CD14-positive monocyte (primary cell): ENCODE data around the gene CHMP4A. TPM values are rescaled to one million over a fixed set of nuclear protein-coding genes. Genes with fewer than 3 reads are reported as not detected.

Source experiments
- DNase-seq, 3 donors: peaks; one replicate each; pipeline ENCODE4 v3.0.0-alpha.2; 2011 to 2022
- H2AFZ ChIP-seq: 2 replicates; pipeline ENCODE4 v1.6.0; 2012; ENCODE audit warnings: mild to moderate bottlenecking, low read depth, low read length, inconsistent platforms; ENCODE audit not compliant: insufficient read depth, poor library complexity, severe bottlenecking
- H3K27ac ChIP-seq, 2 donors: 1 replicate in 1 of 2; 2 replicates in 1 of 2; pipeline ENCODE4 v1.5.1; 2012 to 2013; ENCODE audit warnings: low read length in 2 of 2, control low read depth in 1 of 2, inconsistent platforms in 1 of 2, low read depth in 1 of 2, mild to moderate bottlenecking in 1 of 2
- H3K27me3 ChIP-seq, 2 donors: one replicate each; pipeline versions ENCODE4 v1.6.0 to v1.6.1; 2011 to 2013; ENCODE audit warnings: low read length in 2 of 2; ENCODE audit not compliant: control insufficient read depth in 2 of 2, insufficient read depth in 2 of 2
- H3K36me3 ChIP-seq, 2 donors: replicated peaks in 1 of 2; 1 replicate in 1 of 2; 2 replicates in 1 of 2; pipeline versions ENCODE4 v1.5.1 to v1.6.1; 2012 to 2013; ENCODE audit warnings: low read length in 2 of 2, control low read depth in 1 of 2, inconsistent platforms in 1 of 2, mild to moderate bottlenecking in 1 of 2; ENCODE audit not compliant: insufficient read depth in 2 of 2, control insufficient read depth in 1 of 2
- H3K4me1 ChIP-seq, 2 donors: 1 replicate in 1 of 2; 2 replicates in 1 of 2; pipeline versions ENCODE4 v1.5.1 to v1.6.1; 2012 to 2013; ENCODE audit warnings: low read length in 2 of 2, control low read depth in 1 of 2, inconsistent platforms in 1 of 2, mild to moderate bottlenecking in 1 of 2, moderate library complexity in 1 of 2; ENCODE audit not compliant: insufficient read depth in 2 of 2, control insufficient read depth in 1 of 2
- H3K4me2 ChIP-seq: replicated peaks from 2 replicates; pipeline ENCODE3; 2012; ENCODE audit warnings: low read length, moderate library complexity, mild to moderate bottlenecking; ENCODE audit not compliant: poor library complexity, severe bottlenecking; ENCODE audit errors: extremely low read depth
- H3K4me3 ChIP-seq, 3 experiments: fragments of 200-600 bp in 1 of 3; sonication (generic) in 1 of 3; replicated peaks in 1 of 3; 1 replicate in 2 of 3; 2 replicates in 1 of 3; pipeline ENCODE4 v1.5.1; 2011 to 2013; ENCODE audit warnings: low read length in 3 of 3, mild to moderate bottlenecking in 3 of 3, control low read depth in 2 of 3, low read depth in 2 of 3, inconsistent platforms in 1 of 3, moderate library complexity in 1 of 3
- H3K79me2 ChIP-seq: 2 replicates; pipeline ENCODE4 v1.6.0; 2012; ENCODE audit warnings: mild to moderate bottlenecking, control low read depth, inconsistent platforms, low read length, moderate library complexity; ENCODE audit not compliant: insufficient read depth
- H3K9ac ChIP-seq: 2 replicates; pipeline ENCODE4 v1.6.0; 2017; ENCODE audit warnings: low read length, mild to moderate bottlenecking; ENCODE audit not compliant: insufficient read depth, poor library complexity, severe bottlenecking
- H3K9me3 ChIP-seq, 2 donors: replicated peaks in 1 of 2; 1 replicate in 1 of 2; 2 replicates in 1 of 2; pipeline versions ENCODE4 v1.5.1 to v1.6.1; 2012 to 2013; ENCODE audit warnings: low read length in 2 of 2, control low read depth in 1 of 2; ENCODE audit not compliant: control insufficient read depth in 1 of 2, insufficient read depth in 1 of 2
- H4K20me1 ChIP-seq: 2 replicates; pipeline ENCODE4 v1.6.0; 2012; ENCODE audit warnings: mild to moderate bottlenecking, low read length, control low read depth, moderate library complexity; ENCODE audit not compliant: insufficient read depth
- H3K27ac Mint-ChIP-seq, 7 donors: one replicate each; pipeline ENCODE4 v1.8.0; 2020; ENCODE audit warnings: mild to moderate bottlenecking in 7 of 7, mixed read lengths in 7 of 7, moderate library complexity in 6 of 7, inconsistent platforms in 2 of 7
- H3K27me3 Mint-ChIP-seq, 3 donors: one replicate each; pipeline ENCODE4 v1.8.0; 2021 to 2022; ENCODE audit warnings: low read depth in 3 of 3, mild to moderate bottlenecking in 3 of 3, mixed read lengths in 3 of 3, moderate library complexity in 3 of 3, inconsistent platforms in 1 of 3
- H3K36me3 Mint-ChIP-seq, 2 donors: one replicate each; pipeline ENCODE4 v1.8.0; 2020; ENCODE audit warnings: mixed read lengths in 2 of 2, inconsistent platforms in 1 of 2, mild to moderate bottlenecking in 1 of 2
- H3K4me1 Mint-ChIP-seq: one replicate; pipeline ENCODE4 v1.8.0; 2020; ENCODE audit warnings: mild to moderate bottlenecking, mixed read lengths
- H3K4me3 Mint-ChIP-seq, 2 donors: one replicate each; pipeline ENCODE4 v1.8.0; 2020; ENCODE audit warnings: mild to moderate bottlenecking in 2 of 2, mixed read lengths in 2 of 2, moderate library complexity in 1 of 2
- H3K9me3 Mint-ChIP-seq, 7 donors: one replicate each; pipeline ENCODE4 v1.8.0; 2020 to 2022; ENCODE audit warnings: mixed read lengths in 7 of 7, mild to moderate bottlenecking in 6 of 7, moderate library complexity in 6 of 7, inconsistent platforms in 2 of 7
- WGBS: methylation state at CpG from one replicate; pipeline ENCODE4 v1.1.5; 2013; ENCODE audit warnings: missing lambda C conversion rate; ENCODE audit not compliant: insufficient coverage; 5-methylcytosine and 5-hydroxymethylcytosine counted together
- intact Hi-C, 2 donors: fragments of 100-400 bp; cut with micrococcal nuclease; formaldehyde crosslinking; loops; one replicate each; pipeline versions ENCODE4 v1.15.0 to v1.15.1; 2023
- polyA plus RNA-seq, 3 donors: library from polyadenylated mRNA; depleted of rRNA in 1 of 3; unstranded in 2 of 3; stranded (reverse) in 1 of 3; fragments of 300-500 nt in 2 of 3; fragments of >200 nt in 1 of 3; fragmentation: Illumina TruSeq in 2 of 3; gene quantifications; 1 replicate in 2 of 3; 2 replicates in 1 of 3; pipeline ENCODE4 v1.2.3, GENCODE V29; 2012 to 2021
- TF ChIP-seq, protein P1 (sequence below): fragments of 200-600 bp; IDR thresholded peaks from one replicate; pipeline ENCODE4 v1.8.0; 2022; ENCODE audit warnings: antibody characterized with exemption, mild to moderate bottlenecking

Gene CHMP4A
- polyA plus RNA-seq, 3 donors, result 99.0 to 128 (median 102) TPM

DNA sequence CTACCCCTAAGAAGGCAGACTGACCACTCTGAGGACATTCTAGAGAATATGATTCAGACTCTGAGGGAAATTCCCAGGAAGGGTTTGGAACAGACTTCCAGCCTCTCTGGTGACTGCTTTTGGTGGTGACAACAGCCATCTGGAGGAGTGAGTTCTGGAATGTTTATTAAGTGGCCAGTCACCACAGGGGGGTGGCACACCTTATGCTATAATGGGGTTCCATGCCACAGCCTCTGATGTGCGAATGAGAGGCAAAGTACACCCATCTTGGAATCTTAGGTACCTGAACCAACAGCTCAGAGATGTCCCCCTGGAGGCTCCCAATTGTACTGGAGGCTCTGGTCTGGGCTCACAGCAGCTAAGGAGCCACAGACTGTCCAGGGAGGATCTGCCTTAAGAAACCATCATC, 38.6 kb upstream of the CHMP4A start:
- H3K4me1 Mint-ChIP-seq, result peaks cover 17% of the 10 kb centered on the region
- H3K27me3 Mint-ChIP-seq, result peaks cover 0 to 2% (median 0%) of the 10 kb centered on the region in 3 donors
- H3K4me3 ChIP-seq, result no peak overlapping the region
- no peak overlapping the region for H3K4me2 ChIP-seq
- H3K27ac Mint-ChIP-seq, result no peak overlapping the region
- no peaks in the 10 kb centered on the region for H3K9me3 ChIP-seq
- peaks cover 65 to 69% of the 10 kb centered on the region in 2 donors for H3K36me3 Mint-ChIP-seq
- DNase-seq, result peak in 1 of 3 donors; percentile 19
- peaks cover 1 to 13% of the 10 kb centered on the region in 2 donors for H3K4me1 ChIP-seq
- no peaks in the 10 kb centered on the region for H3K9me3 Mint-ChIP-seq
- H3K79me2 ChIP-seq, result no peaks in the 10 kb centered on the region
- intact Hi-C loops, result no loop called here
- no peak overlapping the region for H3K4me3 Mint-ChIP-seq
- no peaks in the 10 kb centered on the region for H4K20me1 ChIP-seq
- H3K27ac ChIP-seq, result no peak overlapping the region
- TF ChIP-seq, protein P1, sequence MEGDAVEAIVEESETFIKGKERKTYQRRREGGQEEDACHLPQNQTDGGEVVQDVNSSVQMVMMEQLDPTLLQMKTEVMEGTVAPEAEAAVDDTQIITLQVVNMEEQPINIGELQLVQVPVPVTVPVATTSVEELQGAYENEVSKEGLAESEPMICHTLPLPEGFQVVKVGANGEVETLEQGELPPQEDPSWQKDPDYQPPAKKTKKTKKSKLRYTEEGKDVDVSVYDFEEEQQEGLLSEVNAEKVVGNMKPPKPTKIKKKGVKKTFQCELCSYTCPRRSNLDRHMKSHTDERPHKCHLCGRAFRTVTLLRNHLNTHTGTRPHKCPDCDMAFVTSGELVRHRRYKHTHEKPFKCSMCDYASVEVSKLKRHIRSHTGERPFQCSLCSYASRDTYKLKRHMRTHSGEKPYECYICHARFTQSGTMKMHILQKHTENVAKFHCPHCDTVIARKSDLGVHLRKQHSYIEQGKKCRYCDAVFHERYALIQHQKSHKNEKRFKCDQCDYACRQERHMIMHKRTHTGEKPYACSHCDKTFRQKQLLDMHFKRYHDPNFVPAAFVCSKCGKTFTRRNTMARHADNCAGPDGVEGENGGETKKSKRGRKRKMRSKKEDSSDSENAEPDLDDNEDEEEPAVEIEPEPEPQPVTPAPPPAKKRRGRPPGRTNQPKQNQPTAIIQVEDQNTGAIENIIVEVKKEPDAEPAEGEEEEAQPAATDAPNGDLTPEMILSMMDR, result no peak
- WGBS, result 100% methylated on average over 1 of the region's 1 CpG
- peaks cover 39 to 76% of the 10 kb centered on the region in 2 donors for H3K36me3 ChIP-seq
- H3K9ac ChIP-seq, result no peak overlapping the region
- H3K27me3 ChIP-seq, result no peaks in the 10 kb centered on the region
- H2AFZ ChIP-seq, result no peak overlapping the region

- Mint-ChIP-seq H3K4me1 (peaks cover 20% of the 10 kb centered on the region), H3K9me3 (no peaks in the 10 kb centered on the region), H3K36me3 (peaks cover 52 to 57% of the 10 kb centered on the region in 2 donors), H3K27ac (peak overlapping the region in 2 of 7 donors; percentile 39 to 55), H3K4me3 (no peak overlapping the region), H3K27me3 (peaks cover 0 to 2% (median 0%) of the 10 kb centered on the region in 3 donors)
- peaks cover 6 to 22% of the 10 kb centered on the region in 2 donors for H3K4me1 ChIP-seq
- H3K9ac ChIP-seq, result no peak overlapping the region
- H3K4me3 ChIP-seq, result no peak overlapping the region
- no peak overlapping the region for H2AFZ ChIP-seq
- no peaks in the 10 kb centered on the region for H3K27me3 ChIP-seq
- peak overlapping the region in 1 of 2 donors; percentile 53 for H3K27ac ChIP-seq
- no peaks in the 10 kb centered on the region for H4K20me1 ChIP-seq
- WGBS, result 74% methylated on average over 4 of the region's 4 CpGs
- intact Hi-C loops, result no loop called here
- H3K36me3 ChIP-seq, result peaks cover 33 to 64% of the 10 kb centered on the region in 2 donors
- DNase-seq, result no peak
- H3K4me2 ChIP-seq, result no peak overlapping the region
- TF ChIP-seq, protein P1, result no peak
- H3K79me2 ChIP-seq, result no peaks in the 10 kb centered on the region
- no peaks in the 10 kb centered on the region for H3K9me3 ChIP-seq
These were observed 37.1 kb upstream of the CHMP4A start for GRCh38 chr14:24250354-24250753.
